ENCODE data around the gene RGS19.

Gene RGS19

DNA sequence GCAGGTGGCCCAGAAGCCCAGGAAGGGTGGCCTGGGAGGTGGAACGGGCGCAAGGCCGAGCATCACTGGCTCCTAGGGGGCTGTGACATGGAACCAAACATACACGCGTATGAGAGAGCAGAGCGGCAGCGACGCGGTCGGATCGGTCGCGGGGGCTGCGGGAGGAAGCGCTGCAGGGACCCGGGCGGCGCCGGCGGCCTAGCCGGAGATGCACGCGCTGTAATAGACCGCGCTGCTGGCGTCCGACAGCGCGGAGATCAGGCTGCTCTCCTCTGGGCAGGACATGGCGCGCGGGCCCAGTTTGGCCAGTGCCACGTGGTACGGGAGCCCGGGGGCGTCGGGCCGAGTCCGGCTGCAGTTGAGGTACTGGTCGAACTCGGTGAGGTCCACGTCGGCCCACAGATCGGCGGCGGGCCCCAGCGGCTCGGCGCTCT is 31.3 kb downstream of the RGS19 start:
- DNase-seq (ENCODE audit: insufficient read length): no peak
- no peak for TF ChIP-seq TAF1 (IDR thresholded peaks at IDR 0.05; ENCODE audit: borderline replicate concordance, low read depth, low read length)
- TF ChIP-seq POLR2AphosphoS5 (IDR thresholded peaks at IDR 0.05; ENCODE audit: low read depth, low read length): no peak
- no peak for TF ChIP-seq POLR2A (IDR thresholded peaks at IDR 0.05; ENCODE audit: low read depth, low read length)
- no peak for FAIRE-seq

- no peak for TF ChIP-seq POLR2AphosphoS5 (IDR thresholded peaks at IDR 0.05; ENCODE audit: low read depth, low read length)
- no peak for TF ChIP-seq POLR2A (IDR thresholded peaks at IDR 0.05; ENCODE audit: low read depth, low read length)
- no peak for TF ChIP-seq TAF1 (IDR thresholded peaks at IDR 0.05; ENCODE audit: borderline replicate concordance, low read depth, low read length)
- DNase-seq (ENCODE audit: insufficient read length) (no peak), FAIRE-seq (no peak)
Observed at GRCh38 chr20:64047046-64047389, 32.3 kb downstream of the RGS19 start.

DNA sequence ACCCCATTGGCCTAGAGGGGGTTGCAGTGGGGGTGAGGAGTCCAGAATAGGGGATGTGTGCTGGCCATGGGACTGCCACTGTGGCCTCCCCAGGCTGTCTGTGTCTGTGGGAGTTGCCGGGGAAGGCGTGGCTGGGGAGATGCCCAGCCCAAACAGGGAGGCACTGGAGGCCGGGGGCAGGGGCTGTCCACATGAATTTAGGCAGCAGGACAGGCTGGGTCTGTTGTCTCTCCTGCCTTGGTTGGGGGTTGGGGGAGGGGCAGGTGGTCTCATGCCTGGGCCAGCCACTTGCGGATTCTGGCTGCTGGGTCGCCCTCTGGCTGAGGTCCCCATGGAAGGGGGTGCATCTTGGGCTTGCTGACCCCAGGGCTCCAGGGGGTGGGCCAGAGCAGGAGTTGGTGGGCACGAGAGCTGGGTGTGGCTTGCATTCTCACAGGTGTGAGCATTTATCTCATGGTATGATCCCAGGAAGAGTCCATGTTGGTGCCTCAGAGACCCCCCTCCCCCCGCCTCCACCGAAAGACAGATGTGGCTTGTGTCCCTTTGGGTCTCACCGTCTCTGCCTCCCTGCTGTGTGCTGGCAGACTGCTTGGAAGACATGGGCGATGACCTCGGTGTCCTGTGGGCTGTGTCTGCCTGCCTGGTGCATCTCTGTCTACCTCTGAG is 33.8 kb downstream of the RGS19 start:
- TF ChIP-seq POLR2AphosphoS5 (IDR thresholded peaks at IDR 0.05; ENCODE audit: low read depth, low read length): no peak
- no peak for TF ChIP-seq TAF1 (IDR thresholded peaks at IDR 0.05; ENCODE audit: borderline replicate concordance, low read depth, low read length)
- DNase-seq (ENCODE audit: insufficient read length) (no peak), FAIRE-seq (no peak)

DNA sequence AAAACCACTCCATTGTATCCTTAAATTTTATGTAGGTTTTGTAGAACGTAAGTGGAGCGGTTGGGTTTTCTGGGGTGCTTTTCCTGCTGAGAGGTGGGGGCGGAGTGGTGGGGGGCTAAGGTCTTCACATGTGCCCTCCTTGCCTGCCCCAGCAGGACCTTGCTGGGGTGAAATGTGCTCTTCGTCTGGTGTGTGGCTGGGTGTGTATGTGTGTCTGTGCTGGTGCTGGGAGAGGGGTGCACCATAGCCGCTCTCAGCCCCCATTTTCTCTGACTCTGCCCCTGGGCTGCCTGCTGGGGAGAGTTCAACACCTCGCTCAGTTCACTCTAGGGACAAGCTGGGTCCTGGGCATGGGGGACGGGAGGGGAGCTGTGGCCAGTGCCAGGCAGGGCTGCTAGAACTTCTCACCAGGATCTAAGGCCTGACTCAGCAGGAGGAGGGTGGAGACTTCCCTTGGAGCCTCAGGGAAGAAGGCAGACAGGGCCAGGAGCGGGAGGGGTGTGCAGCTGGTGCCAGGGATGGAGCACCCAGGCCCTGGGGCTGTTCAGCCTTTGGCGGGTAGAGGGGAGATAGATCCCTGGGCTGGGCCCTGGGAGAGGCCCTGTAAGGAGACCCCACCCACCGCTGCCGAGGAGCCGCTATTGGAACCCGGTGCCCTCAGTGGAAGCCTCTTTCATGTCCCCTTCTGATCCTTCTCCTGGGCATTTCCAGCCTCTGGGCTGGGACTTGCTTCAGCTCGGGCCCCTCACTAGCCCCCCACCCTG is 34.7 kb downstream of the RGS19 start:
- no peak for FAIRE-seq
- DNase-seq (ENCODE audit: insufficient read length): no peak
- TF ChIP-seq POLR2AphosphoS5 (IDR thresholded peaks at IDR 0.05; ENCODE audit: low read depth, low read length) (no peak), TAF1 (IDR thresholded peaks at IDR 0.05; ENCODE audit: borderline replicate concordance, low read depth, low read length) (no peak), POLR2A (IDR thresholded peaks at IDR 0.05; ENCODE audit: low read depth, low read length) (no peak)

GRCh38 chr20:64043768-64044167 is 35.5 kb downstream of the RGS19 start:
- TF ChIP-seq POLR2A (IDR thresholded peaks at IDR 0.05; ENCODE audit: low read depth, low read length) (no peak), TAF1 (IDR thresholded peaks at IDR 0.05; ENCODE audit: borderline replicate concordance, low read depth, low read length) (no peak), POLR2AphosphoS5 (IDR thresholded peaks at IDR 0.05; ENCODE audit: low read depth, low read length) (no peak)
- DNase-seq (ENCODE audit: insufficient read length): no peak
- FAIRE-seq: no peak

DNA sequence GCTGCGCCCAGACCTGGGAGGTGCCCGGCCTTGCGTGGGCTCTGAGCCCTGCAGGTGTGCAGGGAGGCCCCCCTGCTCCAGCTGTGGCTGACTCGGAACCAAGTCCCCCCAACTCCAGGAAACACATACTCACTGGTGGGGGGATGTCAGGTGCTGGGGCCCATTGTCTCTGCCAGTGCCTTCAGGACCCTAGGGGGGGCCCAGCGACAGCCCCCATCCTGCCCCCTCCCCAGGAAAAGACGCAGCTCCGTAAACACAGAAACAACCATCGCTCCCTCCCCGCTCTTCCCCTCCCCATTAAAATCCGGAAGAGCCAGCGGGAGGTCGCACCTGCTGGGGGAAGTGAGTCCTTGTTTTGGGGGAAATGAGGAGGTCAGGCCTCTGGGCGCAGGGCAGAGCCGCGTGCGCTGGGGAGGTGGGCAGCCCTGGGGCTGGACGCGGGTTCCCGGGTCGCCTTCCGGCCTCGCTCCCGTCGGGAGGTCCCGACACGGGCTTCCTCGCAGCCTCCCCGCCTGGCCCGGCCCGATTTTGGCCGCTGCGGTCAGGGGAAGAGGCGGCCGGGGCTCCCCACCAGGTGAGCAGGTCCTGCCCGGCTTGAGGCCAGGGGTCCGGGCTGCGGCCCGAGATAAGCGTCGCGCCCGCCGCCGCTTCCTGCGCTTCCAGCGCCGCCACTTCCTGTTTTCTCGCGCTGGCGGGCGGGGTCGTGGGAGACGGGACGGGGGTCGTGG is 37.1 kb downstream of the RGS19 start:
- TF ChIP-seq TAF1 (IDR thresholded peaks at IDR 0.05; ENCODE audit: borderline replicate concordance, low read depth, low read length): no peak
- peak; percentile 60; the same call in 1 of the 2 replicates for TF ChIP-seq POLR2A (IDR thresholded peaks at IDR 0.05; ENCODE audit: low read depth, low read length)
- 0 out of 2 replicates have a peak, but pooled peaks have one; percentile 33 for TF ChIP-seq POLR2AphosphoS5 (IDR thresholded peaks at IDR 0.05; ENCODE audit: low read depth, low read length)
- DNase-seq (ENCODE audit: insufficient read length) (no peak), FAIRE-seq (no peak)

DNA sequence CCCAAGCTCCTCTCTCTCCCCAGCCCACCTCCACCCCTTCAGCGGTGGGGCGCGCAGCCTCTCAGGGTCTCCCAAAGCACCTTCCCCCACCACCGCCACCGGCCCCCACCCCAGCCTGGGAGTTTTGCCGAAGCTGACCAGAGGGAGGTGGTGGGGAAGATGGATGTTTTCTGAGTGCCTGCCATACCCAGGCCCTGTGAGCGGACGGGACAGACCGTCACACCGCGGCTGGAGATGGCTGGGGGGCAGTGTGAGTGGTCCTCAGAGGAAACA is 37.6 kb downstream of the RGS19 start:
- DNase-seq (ENCODE audit: insufficient read length): no peak
- FAIRE-seq: no peak
- TF ChIP-seq POLR2AphosphoS5 (IDR thresholded peaks at IDR 0.05; ENCODE audit: low read depth, low read length): no peak
- TF ChIP-seq POLR2A (IDR thresholded peaks at IDR 0.05; ENCODE audit: low read depth, low read length): no peak
- no peak for TF ChIP-seq TAF1 (IDR thresholded peaks at IDR 0.05; ENCODE audit: borderline replicate concordance, low read depth, low read length)

- TF ChIP-seq POLR2A (IDR thresholded peaks at IDR 0.05; ENCODE audit: low read depth, low read length) (no peak), POLR2AphosphoS5 (IDR thresholded peaks at IDR 0.05; ENCODE audit: low read depth, low read length) (no peak), TAF1 (IDR thresholded peaks at IDR 0.05; ENCODE audit: borderline replicate concordance, low read depth, low read length) (no peak)
- FAIRE-seq (no peak), DNase-seq (ENCODE audit: insufficient read length) (no peak)
Observed at GRCh38 chr20:64041040-64041780, 38.1 kb downstream of the RGS19 start.

DNA sequence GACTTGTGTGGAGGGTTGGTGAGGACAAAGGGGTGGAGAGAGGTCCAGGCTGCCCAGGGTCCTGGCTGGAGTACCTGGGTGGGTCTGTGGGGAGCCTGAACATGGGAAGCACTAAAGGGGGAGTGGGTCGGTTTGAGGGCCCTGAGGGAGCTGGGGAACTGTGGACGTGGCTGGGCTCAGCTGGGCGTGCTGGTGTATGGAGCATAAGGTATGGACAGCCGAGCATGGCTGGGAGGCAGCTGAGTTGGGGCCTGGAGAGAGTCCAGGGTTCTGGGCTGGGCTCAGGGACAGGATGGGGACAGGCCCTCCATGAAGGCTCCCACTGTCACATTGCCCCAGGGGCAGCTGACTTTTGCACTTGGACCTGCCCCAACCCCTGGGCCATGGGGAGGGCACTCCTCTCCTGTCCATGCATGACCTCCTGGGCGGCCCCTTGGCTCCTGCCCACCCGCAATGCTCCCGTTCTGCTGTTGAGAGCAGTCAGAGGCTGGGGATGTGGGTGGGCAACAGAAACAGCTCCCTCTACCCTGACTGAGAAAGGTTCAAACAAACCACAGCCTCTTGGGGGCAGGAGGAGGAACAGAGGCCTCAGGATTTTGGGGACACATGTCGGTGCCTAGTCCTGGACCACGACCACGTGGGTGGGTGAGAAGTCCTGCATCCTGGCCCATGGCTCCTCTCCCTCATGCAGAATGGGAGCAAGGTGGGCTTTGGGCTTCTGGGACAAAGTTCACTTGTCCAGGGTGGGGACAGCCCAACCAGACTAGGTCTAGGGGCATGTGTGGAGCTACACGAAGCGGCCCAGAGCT is 38.9 kb downstream of the RGS19 start:
- DNase-seq (ENCODE audit: insufficient read length) (no peak), FAIRE-seq (no peak)
- no peak for TF ChIP-seq POLR2AphosphoS5 (IDR thresholded peaks at IDR 0.05; ENCODE audit: low read depth, low read length)
- peak; percentile 35; the same call in 1 of the 2 replicates for TF ChIP-seq POLR2A (IDR thresholded peaks at IDR 0.05; ENCODE audit: low read depth, low read length)

- DNase-seq (ENCODE audit: insufficient read length) (no peak), FAIRE-seq (no peak)
- no peak for TF ChIP-seq POLR2AphosphoS5 (IDR thresholded peaks at IDR 0.05; ENCODE audit: low read depth, low read length)
- TF ChIP-seq POLR2A (IDR thresholded peaks at IDR 0.05; ENCODE audit: low read depth, low read length): no peak
- no peak for TF ChIP-seq TAF1 (IDR thresholded peaks at IDR 0.05; ENCODE audit: borderline replicate concordance, low read depth, low read length)
Observed at GRCh38 chr20:64039293-64040160, 39.8 kb downstream of the RGS19 start.
